ENCODE measurements around the gene B3GALT2.
"Not testable (repeated sequence)": the region's sequence is repeated elsewhere in the genome, so short reads cannot be mapped to it uniquely, and the experiment has no call there.

Gene B3GALT2

DNA sequence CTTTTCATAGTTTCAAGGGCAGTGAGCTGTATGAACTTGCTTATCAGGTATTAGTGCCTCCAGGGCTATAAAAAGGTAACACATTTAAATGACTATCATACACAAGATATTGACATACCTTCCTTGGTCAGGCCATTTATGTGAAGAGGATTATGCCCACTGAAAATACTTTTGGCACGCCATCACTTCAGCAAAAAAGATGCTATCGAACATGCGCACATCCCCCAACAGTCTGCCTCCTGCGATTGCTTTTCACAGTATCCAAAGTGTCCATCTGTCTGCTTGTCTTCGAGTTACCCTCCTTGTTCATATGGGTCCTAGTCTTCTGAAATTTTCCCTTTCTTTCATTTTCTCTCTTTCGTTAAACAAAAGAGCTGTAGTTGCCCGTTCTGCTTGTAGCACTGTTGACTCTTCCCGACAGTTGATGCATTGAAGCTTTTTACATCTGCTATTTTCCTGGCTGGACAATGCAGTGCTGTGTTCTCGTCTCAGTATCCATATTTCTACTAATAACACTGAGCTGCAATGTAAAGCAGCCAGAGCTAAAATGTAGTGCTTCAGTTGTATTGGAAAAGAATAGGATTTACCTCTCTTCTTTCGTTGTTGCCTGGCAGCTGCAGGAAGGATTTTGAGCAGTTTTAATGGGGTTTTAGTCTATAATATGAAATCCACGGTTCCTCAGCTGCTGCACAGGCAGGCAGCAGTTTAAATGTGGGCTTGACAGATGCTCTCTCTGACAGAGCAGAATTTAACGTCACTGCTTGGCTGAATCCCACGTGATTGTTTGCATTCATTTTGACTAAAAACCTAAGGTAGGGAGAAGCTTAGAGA lies at the start of gene B3GALT2:
Gene B3GALT2 (minus strand): TSS at position 713 of the 831 bp plus-strand sequence. CDS start 5,051 bp downstream, outside the sequence.
- DNase-seq (ENCODE audit: low spot score): peak; percentile 19

GRCh38 chr1:193234530-193234929 lies 48.1 kb upstream of the B3GALT2 start:
- no peak for DNase-seq (ENCODE audit: low spot score)

DNA sequence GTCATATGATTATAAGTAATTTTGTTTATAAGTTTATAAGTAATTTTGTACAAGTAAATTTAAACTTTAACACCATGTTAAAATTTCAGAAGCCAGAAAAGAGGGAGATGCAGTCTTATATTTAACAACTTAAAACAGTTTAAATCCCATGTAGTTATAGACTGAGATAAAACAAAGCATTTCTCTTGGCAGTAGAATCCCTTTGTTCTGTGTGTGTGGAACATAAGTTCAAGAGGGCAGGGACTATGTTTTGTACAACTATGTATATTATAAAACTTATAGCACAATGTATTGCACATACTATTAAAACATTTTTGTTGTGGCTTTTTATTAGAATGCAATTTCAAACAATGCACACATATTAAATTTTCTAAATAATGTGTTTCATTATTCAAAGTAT lies 44.7 kb upstream of the B3GALT2 start:
- DNase-seq (ENCODE audit: low spot score): not testable (repeated sequence)

- no peak for DNase-seq (ENCODE audit: low spot score)
Measured at GRCh38 chr1:193229136-193229535, 42.7 kb upstream of the B3GALT2 start.

DNA sequence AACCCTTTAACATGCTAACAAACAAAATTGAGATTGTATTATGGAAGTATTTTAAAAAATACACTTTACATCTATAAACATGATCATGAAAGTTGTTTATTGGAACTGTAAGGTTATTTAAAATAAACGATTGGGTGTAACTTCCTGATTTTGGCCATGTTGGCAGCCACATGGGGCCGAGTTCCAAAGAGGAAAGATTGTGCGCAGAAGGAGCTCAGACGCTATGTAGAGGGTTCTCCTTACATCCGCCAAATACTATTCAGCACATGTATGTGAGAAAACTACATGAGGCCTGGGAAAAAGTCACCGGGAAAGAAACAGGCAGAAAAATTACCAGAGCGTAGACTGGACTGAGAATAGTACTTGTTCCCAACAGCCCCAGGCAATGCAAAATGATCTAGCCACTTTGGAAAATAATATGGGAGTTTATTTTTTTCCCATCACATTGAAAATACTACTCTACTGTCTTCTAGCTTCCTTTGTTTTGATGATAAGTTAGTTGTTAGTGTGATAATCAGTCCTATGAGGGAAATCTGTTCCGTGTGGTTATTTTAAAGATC lies 35.7 kb upstream of the B3GALT2 start:
- no peak for DNase-seq (ENCODE audit: low spot score)

- DNase-seq (ENCODE audit: low spot score): no peak
Measured at GRCh38 chr1:193221651-193222050, 35.2 kb upstream of the B3GALT2 start.

- DNase-seq (ENCODE audit: low spot score): no peak
Measured at GRCh38 chr1:193219391-193219790, 33.0 kb upstream of the B3GALT2 start.

DNA sequence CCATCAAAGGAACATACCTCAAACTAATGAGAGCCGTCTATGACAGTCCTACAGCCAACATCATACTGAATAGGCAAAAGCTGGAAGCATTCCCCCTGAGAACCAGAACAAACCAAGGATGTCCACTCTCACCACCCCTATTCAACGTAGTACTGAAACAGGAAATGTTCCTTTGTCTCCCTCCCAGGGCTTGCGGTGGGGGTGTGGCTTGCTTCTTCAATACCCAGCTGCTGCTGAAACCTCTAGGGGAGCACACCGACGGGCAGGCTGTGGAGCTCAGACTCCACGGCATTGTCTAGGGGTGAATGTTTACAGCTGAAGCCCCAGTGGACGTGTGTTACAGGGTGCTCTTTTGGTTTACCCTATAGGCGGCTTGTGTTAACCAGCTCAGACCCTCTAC lies 30.5 kb upstream of the B3GALT2 start:
- DNase-seq (ENCODE audit: low spot score): no peak

- no peak for DNase-seq (ENCODE audit: low spot score)
Measured at GRCh38 chr1:193213998-193214397, 27.6 kb upstream of the B3GALT2 start.

DNA sequence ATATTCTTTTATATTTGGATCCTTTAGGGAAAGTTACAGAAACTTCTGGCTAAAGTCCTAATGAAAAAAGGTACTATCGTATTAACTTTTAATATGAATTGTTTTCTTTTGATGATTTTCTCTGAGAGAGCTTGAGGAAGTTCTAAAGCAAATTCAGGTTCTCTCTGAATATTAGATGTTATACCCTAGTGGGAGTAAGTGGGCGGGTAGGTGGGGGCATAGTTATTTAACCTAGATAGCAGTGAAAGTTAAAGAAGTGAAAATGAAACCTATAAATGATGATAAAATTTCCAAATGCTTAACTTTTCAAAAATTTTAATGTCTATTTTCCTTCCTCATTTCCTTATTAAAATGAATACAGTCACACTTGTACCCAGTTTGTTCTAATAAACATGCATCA lies 26.2 kb upstream of the B3GALT2 start:
- no peak for DNase-seq (ENCODE audit: low spot score)

GRCh38 chr1:193211539-193211938 lies 25.1 kb upstream of the B3GALT2 start:
- peak; percentile 48 for DNase-seq (ENCODE audit: low spot score)

GRCh38 chr1:193210996-193211395 lies 24.6 kb upstream of the B3GALT2 start:
- DNase-seq (ENCODE audit: low spot score): no peak

- no peak for DNase-seq (ENCODE audit: low spot score)
Measured at GRCh38 chr1:193201021-193201420, 14.6 kb upstream of the B3GALT2 start.

DNA sequence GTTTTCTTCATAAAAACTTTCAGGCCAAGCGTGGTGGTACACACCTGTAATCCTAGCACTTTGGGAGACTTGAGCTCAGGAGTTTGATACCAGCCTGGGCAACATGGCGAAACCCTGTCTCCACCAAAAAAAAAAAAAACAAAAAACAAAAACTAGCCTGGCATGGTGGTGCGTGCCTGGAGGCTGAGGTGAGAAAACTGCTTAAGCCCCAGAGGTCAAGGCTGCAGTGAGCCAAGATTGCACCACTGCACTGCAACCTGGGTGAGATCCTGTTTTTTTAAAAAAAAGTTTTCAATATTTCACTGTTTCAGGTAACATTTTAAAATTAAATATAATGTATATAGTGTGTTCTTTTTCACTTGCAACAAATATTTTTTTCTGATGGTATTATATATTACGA lies 13.5 kb upstream of the B3GALT2 start:
- DNase-seq (ENCODE audit: low spot score): no peak

DNA sequence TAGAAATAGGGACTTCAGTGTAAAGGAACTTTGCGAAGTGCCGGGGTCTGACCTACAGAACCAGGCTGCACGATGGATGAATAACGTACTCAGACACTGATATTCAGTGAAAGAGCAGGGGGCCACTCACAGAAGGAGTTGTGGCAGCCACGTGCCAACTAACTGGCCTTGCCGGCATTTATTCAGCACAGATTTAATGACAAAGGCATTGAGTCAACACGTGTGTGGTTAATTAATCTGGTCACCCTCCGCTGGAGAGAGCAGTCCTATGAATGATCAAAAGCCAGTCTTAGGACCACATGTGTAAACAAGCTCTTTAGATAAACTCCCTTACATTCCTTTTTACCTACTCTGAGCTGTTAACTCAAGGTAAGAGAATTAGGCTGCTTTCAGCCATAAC lies 6.2 kb upstream of the B3GALT2 start:
- no peak for DNase-seq (ENCODE audit: low spot score)

DNA sequence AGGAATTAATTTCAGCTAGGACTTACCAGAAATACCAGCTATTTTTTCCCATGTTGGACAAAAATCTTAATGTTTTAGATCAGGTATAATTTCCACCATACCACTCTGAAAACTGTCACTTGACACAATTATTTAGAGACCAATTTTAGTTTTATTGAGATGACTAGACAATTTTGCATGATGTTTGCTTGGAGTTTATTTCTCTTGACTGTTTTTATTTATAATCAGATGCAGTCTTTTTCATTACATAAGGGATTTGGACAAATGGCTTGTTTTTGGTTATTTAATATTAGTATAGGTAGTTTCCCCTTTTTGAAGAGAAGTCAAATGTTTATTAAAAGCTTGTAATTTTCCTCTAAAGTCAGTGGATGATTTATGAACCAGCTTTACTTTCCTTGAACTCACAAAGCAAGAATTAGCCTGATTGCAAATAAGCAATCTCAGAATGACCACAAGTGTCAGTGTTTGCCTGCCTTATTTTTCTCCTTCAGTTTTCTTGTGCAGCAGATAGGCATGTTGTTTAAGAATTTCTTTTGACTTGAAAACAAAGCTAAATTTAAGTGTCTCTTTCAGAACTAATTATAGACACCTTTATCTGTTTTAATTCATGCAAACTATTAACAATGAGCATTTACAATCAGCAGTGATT lies 3.8 kb upstream of the B3GALT2 start:
- peak; percentile 27 for DNase-seq (ENCODE audit: low spot score)

DNA sequence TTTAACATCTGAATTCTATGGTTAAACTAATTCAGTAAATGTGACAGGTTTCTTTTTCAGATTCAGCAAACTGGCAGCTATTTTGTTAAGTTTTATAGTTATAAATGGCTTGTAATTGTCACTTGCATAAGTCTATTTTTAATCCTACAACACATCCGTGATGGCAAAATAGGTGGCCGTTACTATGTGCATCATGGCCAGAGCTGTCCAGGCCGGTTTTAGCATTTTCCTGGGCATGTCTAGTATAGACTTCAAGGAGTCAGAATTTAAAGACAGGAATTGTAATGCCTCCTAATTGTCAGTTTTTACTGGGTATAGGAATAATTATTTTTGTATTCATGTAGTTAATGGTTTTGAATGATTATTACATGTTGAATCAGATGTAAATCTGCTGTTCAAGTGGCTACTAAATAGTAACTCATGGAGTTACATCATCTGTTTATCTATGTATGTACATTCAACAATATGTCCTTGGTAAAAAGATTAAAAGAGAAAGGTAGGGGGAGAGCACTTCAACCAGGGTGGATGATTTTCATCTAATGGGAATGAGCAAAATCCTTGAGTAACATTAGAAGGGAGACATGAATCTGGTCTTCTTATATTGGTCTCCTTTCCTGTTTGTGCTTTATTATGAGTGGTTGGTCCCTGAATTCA lies 3.2 kb upstream of the B3GALT2 start:
- no peak for DNase-seq (ENCODE audit: low spot score)

GRCh38 chr1:193188915-193189314 lies 2.5 kb upstream of the B3GALT2 start:
- DNase-seq (ENCODE audit: low spot score): not testable (repeated sequence)

GRCh38 chr1:193187114-193187513 lies 701 bp upstream of the B3GALT2 start:
- DNase-seq (ENCODE audit: low spot score): no peak

- DNase-seq (ENCODE audit: low spot score): no peak
Measured at GRCh38 chr1:193185211-193185610, 1.2 kb downstream of the B3GALT2 start.

DNA sequence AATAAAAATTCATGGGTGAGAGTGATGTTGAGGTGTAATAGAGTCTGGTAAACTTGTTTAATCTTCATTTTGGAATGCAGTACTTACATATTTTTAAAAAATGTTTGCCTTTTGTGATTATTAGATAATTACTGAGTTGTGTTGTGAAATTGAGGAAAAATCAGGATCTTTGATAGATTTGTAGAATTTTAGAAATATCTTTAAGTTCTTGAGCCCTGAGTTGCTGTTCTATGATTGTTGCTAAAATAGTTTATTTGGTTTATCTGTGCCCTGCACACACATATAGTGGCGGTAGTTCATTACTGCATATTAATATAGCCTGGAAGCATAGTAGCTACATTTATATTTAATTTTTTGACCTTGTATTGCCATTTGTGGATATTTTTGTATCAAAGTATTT lies 1.6 kb downstream of the B3GALT2 start:
- no peak for DNase-seq (ENCODE audit: low spot score)

- peak; percentile 13 for DNase-seq (ENCODE audit: low spot score)
Measured at GRCh38 chr1:193183019-193183627, 3.3 kb downstream of the B3GALT2 start.
